DMS153 treated with DMSO at 0.1 percent for 48 hours (cell line): ENCODE measurements around the gene WDR48.

ENCODE experiments used
- DNase-seq: peaks from one replicate; lab custom pipeline; 2025; ENCODE audit not compliant: unreplicated experiment; lab: John Stamatoyannopoulos, UW

Gene WDR48

DNA sequence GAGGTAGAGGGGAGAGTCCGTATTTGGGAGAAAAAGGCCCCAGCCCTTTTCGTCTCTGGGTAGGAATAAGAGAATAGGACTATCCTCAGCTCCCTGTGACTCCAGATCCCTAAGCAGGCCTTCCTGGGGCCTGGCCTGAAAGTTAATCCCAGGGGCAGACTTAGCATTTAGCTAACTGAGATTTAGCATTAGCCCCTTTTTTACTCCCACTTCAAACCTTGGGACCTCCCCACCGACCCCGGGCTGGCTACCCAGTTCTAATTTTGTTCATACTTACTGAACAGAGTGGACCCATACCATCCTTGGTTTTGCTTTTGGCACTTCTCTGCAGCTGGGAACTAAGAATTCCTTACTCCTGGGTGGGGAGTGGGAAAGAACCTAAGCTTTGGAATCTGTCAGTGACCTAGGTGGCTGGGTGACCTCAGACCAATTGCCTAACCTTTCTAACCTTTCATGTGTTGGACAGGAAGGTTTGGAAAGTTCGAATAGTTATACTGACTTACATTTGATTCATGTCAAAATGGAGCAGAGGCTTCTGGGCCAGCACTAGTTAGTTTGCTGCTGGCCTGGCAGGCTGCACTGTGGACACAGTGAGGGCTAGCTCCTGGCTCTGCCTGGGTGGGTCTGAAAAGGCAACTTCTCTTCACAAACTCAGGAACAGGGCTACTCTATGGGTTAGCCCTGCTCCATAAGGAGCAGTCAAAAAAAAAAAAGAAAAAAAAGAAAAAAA is 67.3 kb downstream of the WDR48 start:
- DNase-seq = no peak

GRCh38 chr3:39121621-39122020 is 69.8 kb downstream of the WDR48 start:
- DNase-seq = no peak

DNA sequence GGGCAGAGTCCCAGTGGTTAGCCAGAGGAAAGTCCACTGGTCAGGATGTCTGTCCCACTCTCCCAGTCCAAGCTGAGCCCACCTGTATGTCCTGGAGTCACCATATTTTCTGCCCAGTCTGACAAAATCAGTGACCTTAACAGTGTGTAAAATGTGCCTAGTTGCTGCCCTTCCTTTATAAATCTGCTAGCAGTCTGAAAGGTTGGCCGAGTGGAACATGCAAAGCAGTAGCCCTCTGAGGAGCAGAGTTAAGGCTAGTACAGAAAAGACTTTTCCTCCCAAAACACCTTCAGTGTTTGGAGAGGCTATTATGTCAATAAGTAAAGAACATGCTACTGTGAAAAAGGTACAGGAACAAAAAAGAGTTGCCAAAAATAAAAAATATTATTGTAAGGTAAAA is 71.0 kb downstream of the WDR48 start:
- no peak for DNase-seq

GRCh38 chr3:39124876-39125840 is 73.3 kb downstream of the WDR48 start:
- no peak for DNase-seq

DNA sequence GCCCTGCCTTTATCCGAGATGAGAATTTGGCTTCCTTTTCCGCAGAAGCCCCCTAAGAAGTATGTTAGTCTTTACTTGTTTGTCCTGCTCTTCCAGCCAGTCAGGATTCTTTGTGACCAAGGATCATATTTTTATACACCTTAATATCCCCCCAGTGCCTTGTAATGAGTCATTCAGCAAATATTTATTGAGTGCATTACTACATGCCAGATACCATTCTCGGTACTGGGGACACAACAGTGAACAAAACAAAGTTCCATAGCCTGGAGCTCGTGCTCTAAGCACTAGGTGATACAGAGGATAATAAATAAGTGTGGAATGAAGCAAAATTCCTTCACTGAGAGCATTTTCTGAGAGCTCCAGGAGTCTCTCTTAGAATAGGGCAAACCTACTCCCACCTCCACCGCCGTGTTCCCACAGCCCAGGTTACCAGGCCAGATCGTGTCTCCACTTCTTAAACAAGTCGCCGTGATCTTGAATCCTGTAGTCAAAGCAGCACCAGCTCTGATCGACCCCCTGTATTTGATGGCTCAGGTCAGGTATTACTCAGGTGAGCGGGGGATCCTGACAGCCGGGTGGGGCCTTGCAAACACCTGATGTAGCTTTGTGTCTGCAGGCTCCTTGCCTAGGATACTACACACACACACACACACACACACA is 74.2 kb downstream of the WDR48 start:
- no peak for DNase-seq

- no peak for DNase-seq
These were observed 74.8 kb downstream of the WDR48 start for GRCh38 chr3:39126532-39127071.

- DNase-seq = no peak
These were observed 75.6 kb downstream of the WDR48 start for GRCh38 chr3:39127269-39127907.

DNA sequence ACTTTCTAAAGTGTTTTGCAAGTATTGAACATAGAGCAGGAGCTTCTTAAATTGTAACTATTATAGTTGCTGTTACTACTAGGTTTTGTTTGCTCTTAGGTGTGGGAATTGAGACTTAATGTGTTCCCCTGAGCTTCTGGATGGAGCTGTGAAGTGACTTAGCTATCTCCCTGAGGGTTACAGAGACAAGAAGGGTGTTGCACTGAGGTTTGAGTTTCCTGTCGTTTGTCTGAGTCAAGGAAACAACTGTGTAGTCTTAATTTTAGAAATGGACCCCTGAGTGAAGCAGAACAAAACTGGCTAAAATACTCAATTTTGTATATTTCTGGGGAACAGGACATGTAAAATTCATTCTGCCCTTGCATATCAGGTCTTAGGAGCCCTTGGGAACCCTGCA is 76.1 kb downstream of the WDR48 start:
- DNase-seq = no peak

DNA sequence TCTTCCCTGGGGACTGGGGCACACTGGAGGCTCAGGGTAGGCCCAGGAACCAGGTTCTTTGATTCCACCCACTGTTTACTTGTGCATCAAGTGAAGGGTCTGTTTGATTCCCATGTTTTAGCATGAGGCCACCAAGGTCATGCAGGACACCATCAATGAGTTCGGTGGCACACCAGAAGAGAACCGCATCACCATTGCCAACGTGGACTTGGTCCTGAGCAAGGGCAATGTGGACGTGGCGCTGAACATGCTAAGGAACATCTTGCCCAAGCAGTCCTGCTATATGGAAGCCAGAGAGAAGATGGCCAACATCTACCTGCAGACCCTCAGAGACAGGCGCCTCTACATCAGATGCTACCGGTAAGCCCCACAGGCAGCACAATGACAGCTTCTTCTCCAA is 77.1 kb downstream of the WDR48 start:
- no peak for DNase-seq

- no peak for DNase-seq
These were observed 78.2 kb downstream of the WDR48 start for GRCh38 chr3:39130026-39130425.

DNA sequence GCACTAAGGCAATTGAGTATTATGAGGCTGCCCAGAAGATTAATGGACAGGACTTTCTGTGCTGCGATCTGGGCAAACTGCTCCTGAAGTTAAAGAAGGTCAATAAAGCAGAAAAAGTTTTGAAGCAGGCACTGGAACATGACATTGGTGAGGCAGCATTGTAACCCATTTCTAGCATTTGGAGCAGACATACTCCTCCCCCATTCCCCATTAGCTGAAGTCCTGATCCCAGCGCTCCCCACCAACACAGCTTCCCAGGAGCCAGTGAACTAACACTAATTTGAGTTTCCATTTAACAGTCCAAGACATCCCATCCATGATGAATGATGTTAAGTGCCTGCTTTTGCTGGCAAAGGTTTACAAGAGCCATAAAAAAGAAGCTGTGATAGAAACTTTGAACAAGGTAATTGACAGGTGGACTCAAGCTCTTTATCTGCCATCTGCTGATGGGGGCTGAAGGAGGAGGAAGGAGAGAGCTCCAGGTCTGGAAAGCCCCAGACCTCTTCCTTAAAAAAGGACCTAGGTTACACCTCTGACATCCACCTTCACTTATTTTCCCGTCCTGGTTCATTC is 79.0 kb downstream of the WDR48 start:
- no peak for DNase-seq

- DNase-seq = no peak
These were observed 80.6 kb downstream of the WDR48 start for GRCh38 chr3:39132096-39133092.

DNA sequence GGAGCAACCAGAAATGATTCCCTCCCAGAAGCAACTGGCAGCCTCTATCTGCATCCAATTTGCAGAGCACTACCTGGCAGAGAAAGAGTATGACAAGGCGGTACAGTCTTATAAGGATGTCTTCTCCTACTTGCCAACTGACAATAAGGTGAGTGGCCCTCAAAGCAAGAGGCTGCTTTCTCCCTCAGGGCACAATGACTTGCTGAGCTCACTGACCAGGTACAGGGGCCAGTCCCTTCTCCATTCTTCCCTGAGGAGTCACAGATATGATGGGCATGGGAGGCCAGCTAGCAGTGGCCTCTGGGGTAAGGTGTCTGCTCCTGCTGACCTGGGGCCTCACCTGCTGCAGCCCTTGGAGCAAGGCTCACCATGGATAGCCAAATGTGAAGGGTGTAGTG is 81.3 kb downstream of the WDR48 start:
- DNase-seq = no peak

DNA sequence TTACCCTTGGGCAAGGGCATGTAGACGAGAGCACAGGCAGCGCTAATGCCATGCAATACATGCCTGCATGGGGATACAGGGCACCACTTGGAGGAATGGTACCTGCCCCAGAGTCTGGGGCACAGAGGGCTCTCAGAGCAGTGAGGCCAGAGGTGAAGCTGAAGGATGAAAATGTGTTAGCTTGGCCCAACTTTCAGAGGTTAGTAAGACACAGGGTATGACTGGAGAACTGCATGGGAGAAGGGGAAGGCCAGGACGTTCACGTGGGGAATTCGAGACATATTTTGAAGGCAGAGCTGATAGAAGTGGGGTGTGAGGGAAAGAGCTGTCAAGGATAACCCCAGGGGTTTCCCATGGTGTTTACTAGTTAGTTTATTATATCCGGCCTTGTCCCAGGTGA is 82.0 kb downstream of the WDR48 start:
- DNase-seq = no peak

DNA sequence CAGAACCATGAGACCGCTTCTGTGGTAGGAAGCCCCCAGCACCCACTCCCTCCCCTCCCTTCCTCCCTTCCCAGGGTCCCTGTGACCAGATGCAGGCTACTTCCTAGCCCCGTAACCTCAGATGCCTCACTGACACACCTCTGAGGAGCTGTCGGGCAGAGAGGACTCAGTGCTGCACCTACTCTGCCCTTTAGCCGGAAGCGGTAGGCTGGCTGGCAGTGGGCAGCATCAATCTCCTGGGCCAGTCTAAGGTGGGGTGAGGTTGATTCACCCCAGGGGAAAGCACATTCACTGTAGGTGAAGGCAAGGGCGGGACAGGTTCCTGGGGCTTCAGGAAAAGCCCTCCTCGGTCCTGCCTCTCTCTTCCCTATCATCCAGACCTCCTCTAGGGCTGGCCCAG is 82.5 kb downstream of the WDR48 start:
- DNase-seq = no peak

DNA sequence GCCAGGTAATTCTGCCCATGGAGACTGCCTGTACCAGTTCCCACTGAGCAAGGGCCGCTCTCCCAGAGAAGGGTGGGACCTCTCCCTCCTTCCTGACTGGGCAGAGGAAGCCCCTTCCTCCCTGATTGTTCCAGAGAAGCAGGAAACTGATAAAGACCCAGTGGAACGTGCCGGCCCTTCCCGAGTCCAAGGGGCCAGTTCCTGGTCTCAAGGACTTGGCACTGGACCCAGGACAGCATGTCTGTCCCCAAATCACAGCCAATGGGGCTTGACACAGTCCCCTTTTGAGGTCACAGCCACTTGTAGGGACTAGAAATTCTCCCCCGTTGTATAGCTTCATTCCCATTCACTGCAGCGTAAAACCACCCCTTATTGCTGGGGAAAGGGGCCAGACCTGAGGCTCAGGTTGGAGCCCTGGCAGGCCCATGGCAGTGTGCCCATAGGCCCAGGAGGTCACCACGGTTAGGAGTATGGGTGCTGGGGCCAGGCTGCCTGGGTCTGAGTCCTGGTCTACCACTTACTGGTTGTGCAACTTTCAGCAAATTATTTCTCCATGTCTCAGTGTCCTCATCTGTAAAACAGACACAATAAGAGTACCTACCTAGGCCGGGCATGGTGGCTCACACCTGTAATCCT is 83.5 kb downstream of the WDR48 start:
- DNase-seq = no peak

GRCh38 chr3:39136533-39137434 is 85.0 kb downstream of the WDR48 start:
- no peak for DNase-seq

- DNase-seq = no peak
These were observed 85.7 kb downstream of the WDR48 start for GRCh38 chr3:39137435-39137936.
